B cell (primary cell): ENCODE measurements around the gene SMARCC1. TPM values are rescaled to one million over a fixed set of nuclear protein-coding genes. Genes with fewer than 3 reads are reported as not detected.

Experiments used
- ATAC-seq: fragments of 200-7000 bp; cut with Tn5 transposase; one replicate; pipeline ENCODE4 v1.10.0; 2021; ENCODE audit warnings: low read depth, mild to moderate bottlenecking, moderate number of reproducible peaks, moderate library complexity
- CTCF ChIA-PET: fragments of 350-600 bp; sonication (Branson Sonifier 250); formaldehyde crosslinking; loops from one replicate; lab custom pipeline; 2021; ENCODE audit warnings: antibody characterized with exemption, inconsistent platforms; lab: Charles Lee
- POLR2A ChIA-PET: fragments of 350-600 bp; sonication (Branson Sonifier 250); formaldehyde crosslinking; loops from one replicate; lab custom pipeline; 2021; ENCODE audit warnings: antibody characterized with exemption; lab: Charles Lee
- DNase-seq: peaks from one replicate; pipeline ENCODE4 v3.0.0; 2013
- H2AFZ ChIP-seq: 2 replicates; pipeline ENCODE4 v1.6.1; 2012; ENCODE audit warnings: mild to moderate bottlenecking, low read depth, low read length; ENCODE audit not compliant: insufficient read depth, poor library complexity, severe bottlenecking
- H3K27ac ChIP-seq, 2 donors: 1 replicate in 1 of 2; 2 replicates in 1 of 2; pipeline ENCODE4 v1.5.1; 2012 to 2013; ENCODE audit warnings: low read length in 2 of 2, mild to moderate bottlenecking in 2 of 2, moderate library complexity in 1 of 2
- H3K27me3 ChIP-seq, 4 experiments: fragments of 200-600 bp in 1 of 4; sonication (generic) in 1 of 4; replicated peaks in 1 of 4; 1 replicate in 2 of 4; 2 replicates in 2 of 4; pipeline versions ENCODE4 v1.6.1 to v1.7.0; 2013 to 2016; ENCODE audit warnings: low read length in 3 of 4, mild to moderate bottlenecking in 2 of 4, mixed read lengths in 1 of 4, moderate library complexity in 1 of 4; ENCODE audit not compliant: insufficient read depth in 4 of 4, control insufficient read depth in 3 of 4; ENCODE audit errors: control extremely low read depth in 1 of 4
- H3K36me3 ChIP-seq, 2 experiments: replicated peaks in 1 of 2; 1 replicate in 1 of 2; 2 replicates in 1 of 2; pipeline versions ENCODE4 v1.6.1 to v1.7.1; 2013; ENCODE audit warnings: low read length in 1 of 2; ENCODE audit not compliant: insufficient read depth in 2 of 2, control insufficient read depth in 1 of 2; ENCODE audit errors: control extremely low read depth in 1 of 2, extremely low read depth in 1 of 2
- H3K4me1 ChIP-seq, 2 donors: fragments of 200-600 bp in 1 of 2; sonication (generic) in 1 of 2; 1 replicate in 1 of 2; 2 replicates in 1 of 2; pipeline versions ENCODE4 v1.5.1 to v1.6.1; 2013 to 2017; ENCODE audit warnings: low read length in 2 of 2; ENCODE audit not compliant: control insufficient read depth in 2 of 2, insufficient read depth in 2 of 2
- H3K4me2 ChIP-seq: replicated peaks from 2 replicates; pipeline ENCODE3; 2012; ENCODE audit warnings: mild to moderate bottlenecking, low read depth, low read length; ENCODE audit not compliant: poor library complexity, severe bottlenecking
- H3K4me3 ChIP-seq, 5 experiments: fragments of 200-600 bp in 1 of 5; sonication (generic) in 1 of 5; 1 replicate in 3 of 5; 2 replicates in 2 of 5; pipeline versions ENCODE4 v1.5.1 to v1.7.0; 2011 to 2016; ENCODE audit warnings: low read length in 4 of 5, mild to moderate bottlenecking in 4 of 5, low read depth in 2 of 5, control low read depth in 1 of 5, moderate library complexity in 1 of 5; ENCODE audit not compliant: insufficient read depth in 1 of 5; ENCODE audit errors: control extremely low read depth in 1 of 5, extremely low read depth in 1 of 5
- H3K79me2 ChIP-seq: fragments of 200-600 bp; sonication (generic); one replicate; pipeline ENCODE4 v1.6.0; 2016; ENCODE audit warnings: low read length; ENCODE audit not compliant: control insufficient read depth, insufficient read depth
- H3K9ac ChIP-seq: fragments of 200-600 bp; sonication (generic); 2 replicates; pipeline ENCODE4 v1.6.1; 2017; ENCODE audit warnings: mild to moderate bottlenecking, low read length, moderate library complexity
- H3K9me3 ChIP-seq, 3 donors: one replicate each; pipeline versions ENCODE4 v1.6.1 to v1.7.1; 2013; ENCODE audit warnings: low read length in 2 of 3; ENCODE audit not compliant: control insufficient read depth in 2 of 3, insufficient read depth in 1 of 3; ENCODE audit errors: control extremely low read depth in 1 of 3
- H4K20me1 ChIP-seq: 2 replicates; pipeline ENCODE4 v1.6.0; 2012; ENCODE audit warnings: mild to moderate bottlenecking, low read length; ENCODE audit not compliant: insufficient read depth, control insufficient read depth, poor library complexity, severe bottlenecking
- H3K27ac Mint-ChIP-seq: one replicate; pipeline ENCODE4 v1.8.0; 2021; ENCODE audit warnings: mixed read lengths
- H3K27me3 Mint-ChIP-seq: one replicate; pipeline ENCODE4 v1.8.0; 2021; ENCODE audit warnings: mixed read lengths
- H3K4me1 Mint-ChIP-seq: one replicate; pipeline ENCODE4 v1.8.0; 2021; ENCODE audit warnings: mixed read lengths
- H3K4me3 Mint-ChIP-seq: one replicate; pipeline ENCODE4 v1.8.0; 2021; ENCODE audit warnings: mixed read lengths
- H3K9me3 Mint-ChIP-seq: one replicate; pipeline ENCODE4 v1.8.0; 2022; ENCODE audit warnings: mixed read lengths; ENCODE audit not compliant: insufficient read depth
- CTCF ChIP-seq: fragments of 200-600 bp; IDR thresholded peaks from one replicate; pipeline ENCODE4 v1.8.0; 2022; ENCODE audit warnings: antibody characterized with exemption, mild to moderate bottlenecking
- EZH2 ChIP-seq: IDR thresholded peaks from 2 replicates; pipeline ENCODE4 v1.6.1; 2012; ENCODE audit warnings: borderline replicate concordance, low read depth, mild to moderate bottlenecking, moderate library complexity, low read length; ENCODE audit not compliant: insufficient read depth, poor library complexity, severe bottlenecking
- WGBS: methylation state at CpG from one replicate; pipeline ENCODE4 v1.1.5; 2013; ENCODE audit warnings: missing lambda C conversion rate; ENCODE audit not compliant: insufficient coverage; 5-methylcytosine and 5-hydroxymethylcytosine counted together
- intact Hi-C: fragments of 100-400 bp; cut with micrococcal nuclease; formaldehyde crosslinking; loops from one replicate; pipeline ENCODE4 v1.10.0; 2022
- polyA plus RNA-seq: library from polyadenylated mRNA; depleted of rRNA; stranded (reverse); fragments of >200 nt; gene quantifications from 2 replicates; pipeline ENCODE4 v1.2.3, GENCODE V29; 2012
- total RNA-seq, 2 donors: library from RNA; stranded (reverse); fragments of 120-200 nt in 1 of 2; gene quantifications; 1 replicate in 1 of 2; 2 replicates in 1 of 2; pipeline versions ENCODE4 v1.2.3 to v1.2.4, GENCODE V29; 2013 to 2022

Gene SMARCC1
- total and polyA plus RNA-seq, 2 donors (not counting 1 experiment from before 2014, with no cell fraction given) = 13.1 to 155 TPM

- H2AFZ ChIP-seq = no peak overlapping the region
- ChIA-PET POLR2A (no interaction called here), CTCF (no interaction called here)
- no peaks in the 10 kb centered on the region for H3K27me3 Mint-ChIP-seq
- DNase-seq (no peak), ATAC-seq (no peak)
- no peak overlapping the region for H3K4me3 ChIP-seq
- H3K4me1 ChIP-seq = peaks cover 0 to 5% of the 10 kb centered on the region in 2 donors
- no peak overlapping the region for H3K9ac ChIP-seq
- no peak overlapping the region for H3K4me2 ChIP-seq
- H3K9me3 ChIP-seq = no peaks in the 10 kb centered on the region
- H3K9me3 Mint-ChIP-seq = no peaks in the 10 kb centered on the region
- H3K36me3 ChIP-seq = peaks cover 15 to 74% of the 10 kb centered on the region in 2 experiments
- no peaks in the 10 kb centered on the region for H4K20me1 ChIP-seq
- TF ChIP-seq EZH2 (no peak), CTCF (no peak)
- intact Hi-C loops = no loop called here
- H3K4me1 Mint-ChIP-seq = peaks cover 1% of the 10 kb centered on the region
- H3K4me3 Mint-ChIP-seq = no peak overlapping the region
- no peak overlapping the region for H3K27ac Mint-ChIP-seq
- peaks cover 9% of the 10 kb centered on the region for H3K79me2 ChIP-seq
- 80% methylated on average over 1 of the region's 3 CpGs for WGBS
- H3K27ac ChIP-seq = no peak overlapping the region
- no peaks in the 10 kb centered on the region for H3K27me3 ChIP-seq
These were observed 171.1 kb downstream of the SMARCC1 start for GRCh38 chr3:47610583-47610982.

GRCh38 chr3:47607335-47607734, 174.4 kb downstream of the SMARCC1 start:
- ATAC-seq = no peak
- Mint-ChIP-seq H3K9me3 (no peaks in the 10 kb centered on the region), H3K4me3 (no peak overlapping the region), H3K27me3 (no peaks in the 10 kb centered on the region), H3K4me1 (peaks cover 1% of the 10 kb centered on the region), H3K27ac (no peak overlapping the region)
- Histone ChIP-seq H4K20me1 (no peaks in the 10 kb centered on the region), H3K9ac (no peak overlapping the region), H3K36me3 (peaks cover 15 to 87% of the 10 kb centered on the region in 2 experiments), H3K4me2 (no peak overlapping the region), H3K9me3 (no peaks in the 10 kb centered on the region), H3K27ac (no peak overlapping the region), H2AFZ (no peak overlapping the region), H3K27me3 (no peaks in the 10 kb centered on the region), H3K4me1 (no peaks in the 10 kb centered on the region), H3K4me3 (no peak overlapping the region), H3K79me2 (peaks cover 31% of the 10 kb centered on the region)
- ChIA-PET CTCF (interaction anchor here (2.1 kb wide), 1 partner anchor 11 kb away, joined by 8 read pairs; no protein-coding TSS in a partner anchor), POLR2A (interaction anchor here (0.7 kb wide), 1 partner anchor 34 kb away, joined by 7 read pairs; no protein-coding TSS in a partner anchor)
- no peak for DNase-seq
- no peak for TF ChIP-seq CTCF
- TF ChIP-seq EZH2 = no peak
- no CpG with 5 or more reads among the region's 2 CpGs for WGBS
- intact Hi-C loops = no loop called here
